ENCODE results near the gene ELP5.

DNA sequence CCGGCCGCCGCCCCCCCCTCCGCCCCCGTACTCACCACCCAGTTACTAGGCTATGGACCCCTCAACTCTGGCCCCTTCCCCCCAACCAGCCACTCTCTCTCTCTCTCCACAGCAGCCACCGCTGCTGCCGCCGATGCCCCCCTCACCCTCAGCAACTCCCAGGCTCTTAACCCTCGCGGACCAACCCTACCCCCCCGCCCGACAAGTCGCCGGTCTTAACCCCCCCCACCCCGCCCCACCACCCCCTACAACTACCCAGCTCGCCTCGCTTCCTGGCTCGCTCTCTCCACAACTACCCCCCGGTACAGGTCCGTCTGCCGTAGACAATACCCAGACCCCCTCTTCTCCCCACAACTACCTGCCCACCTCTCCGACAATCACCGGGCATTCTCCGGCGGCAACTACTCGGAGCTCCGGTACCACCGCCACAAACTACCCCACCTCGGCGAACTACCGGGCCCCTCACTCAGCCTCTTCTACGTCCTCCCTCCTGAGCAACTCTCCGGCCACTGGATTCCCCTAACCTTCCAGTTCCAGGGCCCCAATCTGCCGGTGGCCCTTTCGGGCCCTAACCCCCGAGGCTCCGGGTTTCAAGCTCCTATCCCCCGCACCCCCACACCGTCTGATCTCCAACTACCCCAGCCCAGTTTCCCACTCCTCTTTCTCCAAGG, 13.5 kb upstream of the ELP5 start:
- TF ChIP-seq, protein P1, sequence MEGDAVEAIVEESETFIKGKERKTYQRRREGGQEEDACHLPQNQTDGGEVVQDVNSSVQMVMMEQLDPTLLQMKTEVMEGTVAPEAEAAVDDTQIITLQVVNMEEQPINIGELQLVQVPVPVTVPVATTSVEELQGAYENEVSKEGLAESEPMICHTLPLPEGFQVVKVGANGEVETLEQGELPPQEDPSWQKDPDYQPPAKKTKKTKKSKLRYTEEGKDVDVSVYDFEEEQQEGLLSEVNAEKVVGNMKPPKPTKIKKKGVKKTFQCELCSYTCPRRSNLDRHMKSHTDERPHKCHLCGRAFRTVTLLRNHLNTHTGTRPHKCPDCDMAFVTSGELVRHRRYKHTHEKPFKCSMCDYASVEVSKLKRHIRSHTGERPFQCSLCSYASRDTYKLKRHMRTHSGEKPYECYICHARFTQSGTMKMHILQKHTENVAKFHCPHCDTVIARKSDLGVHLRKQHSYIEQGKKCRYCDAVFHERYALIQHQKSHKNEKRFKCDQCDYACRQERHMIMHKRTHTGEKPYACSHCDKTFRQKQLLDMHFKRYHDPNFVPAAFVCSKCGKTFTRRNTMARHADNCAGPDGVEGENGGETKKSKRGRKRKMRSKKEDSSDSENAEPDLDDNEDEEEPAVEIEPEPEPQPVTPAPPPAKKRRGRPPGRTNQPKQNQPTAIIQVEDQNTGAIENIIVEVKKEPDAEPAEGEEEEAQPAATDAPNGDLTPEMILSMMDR (conservative IDR thresholded peaks at IDR 0.05 in 1 of 2, IDR thresholded peaks at IDR 0.05 in 1 of 2; ENCODE audit: low read depth in 1 of 2, low read length in 2 of 2), result no peak
- TF ChIP-seq EZH2 (IDR thresholded peaks at IDR 0.05; ENCODE audit: low read length, missing control alignments), result no peak

All from fibroblast of lung (primary cell).